Ishikawa (cell line): ENCODE measurements around the gene CUL9.

ENCODE experiments used
- CEBPB ChIP-seq: IDR thresholded peaks from 2 replicates; pipeline ENCODE4 v1.6.1; 2012
- CREB1 ChIP-seq: IDR thresholded peaks from 2 replicates; pipeline ENCODE4 v1.6.1; 2012; ENCODE audit warnings: low read depth
- EGR1 ChIP-seq: IDR thresholded peaks from 2 replicates; pipeline ENCODE4 v1.6.1; 2012
- EP300 ChIP-seq: IDR thresholded peaks from 2 replicates; pipeline ENCODE4 v1.6.1; 2012; ENCODE audit warnings: borderline replicate concordance
- FOXM1 ChIP-seq: IDR thresholded peaks from 2 replicates; pipeline ENCODE4 v1.6.1; 2012; ENCODE audit warnings: low read depth, borderline replicate concordance
- MAX ChIP-seq: IDR thresholded peaks from 2 replicates; pipeline ENCODE4 v1.6.1; 2012
- NFIC ChIP-seq: IDR thresholded peaks from 2 replicates; pipeline ENCODE4 v1.6.1; 2012
- RAD21 ChIP-seq: IDR thresholded peaks from 2 replicates; pipeline ENCODE4 v1.6.1; 2012; ENCODE audit warnings: low read depth
- REST ChIP-seq: IDR thresholded peaks from 2 replicates; pipeline ENCODE4 v1.6.1; 2012; ENCODE audit warnings: low read depth, mild to moderate bottlenecking
- TAF1 ChIP-seq: IDR thresholded peaks from 2 replicates; pipeline ENCODE4 v1.6.1; 2012; ENCODE audit warnings: low read depth, mild to moderate bottlenecking
- TCF12 ChIP-seq: IDR thresholded peaks from 2 replicates; pipeline ENCODE4 v1.6.1; 2012; ENCODE audit warnings: low read depth
- TEAD4 ChIP-seq: IDR thresholded peaks from 2 replicates; pipeline ENCODE4 v1.6.1; 2012
- USF1 ChIP-seq: IDR thresholded peaks from 2 replicates; pipeline ENCODE4 v1.6.1; 2012
- YY1 ChIP-seq: IDR thresholded peaks from 2 replicates; pipeline ENCODE4 v1.6.1; 2012; ENCODE audit warnings: low read depth
- ZBTB7A ChIP-seq: IDR thresholded peaks from 2 replicates; pipeline ENCODE4 v1.6.1; 2012; ENCODE audit warnings: low read depth

CUL9 gene

DNA sequence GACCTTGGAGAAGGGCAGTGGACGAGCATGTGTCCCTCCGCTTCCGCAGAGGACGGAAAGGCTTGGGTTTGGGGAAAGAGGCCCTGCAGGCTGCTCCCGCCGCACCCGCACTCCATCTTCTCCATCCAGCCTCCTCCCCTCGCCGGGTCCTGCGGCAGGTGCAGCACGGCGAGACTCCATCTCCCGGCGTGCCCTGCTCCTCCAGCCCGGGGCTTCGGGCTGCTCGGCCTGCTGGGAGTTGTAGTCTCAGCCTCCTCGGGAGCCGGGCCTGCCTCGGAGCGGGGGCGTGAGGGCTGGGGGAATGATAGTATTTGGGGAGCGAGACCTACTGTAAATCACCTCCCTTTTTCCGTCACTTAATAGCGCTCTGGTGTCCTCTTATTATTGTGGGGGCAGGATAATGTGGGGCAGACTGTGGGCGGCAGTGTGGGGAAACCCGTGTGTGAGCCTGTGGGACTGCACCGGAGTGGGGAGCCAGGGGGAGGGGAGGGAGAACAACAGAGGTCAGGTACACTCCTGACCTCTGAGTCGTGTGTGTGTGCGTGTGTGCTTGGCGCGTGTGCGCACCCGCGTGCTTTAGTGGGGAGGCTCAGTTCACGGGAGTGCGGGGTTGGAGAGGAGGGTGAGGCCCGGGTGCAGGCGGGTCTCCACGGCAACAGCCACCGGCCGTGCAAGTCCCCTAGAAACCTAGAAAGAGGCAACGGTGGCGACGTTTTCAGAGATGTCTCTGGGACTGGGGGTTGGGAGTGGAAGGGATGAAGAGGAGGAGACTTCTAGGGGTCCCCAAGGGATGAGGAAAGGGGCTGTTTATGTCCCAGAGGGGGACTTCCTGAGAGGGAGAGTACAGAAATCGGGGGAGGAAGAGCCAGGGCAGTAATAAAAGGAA, 65.4 kb downstream of the CUL9 start:
- no peak for TF ChIP-seq NFIC
- peak; percentile 60 for TF ChIP-seq TCF12
- TF ChIP-seq TAF1, result 0 out of 2 replicates have a peak, but pooled peaks have one; percentile 48
- TF ChIP-seq REST, result no peak
- TF ChIP-seq ZBTB7A, result 0 out of 2 replicates have a peak, but pooled peaks have one; percentile 36
- TF ChIP-seq USF1, result 0 out of 2 replicates have a peak, but pooled peaks have one; percentile 38
- TF ChIP-seq EGR1, result peak; percentile 94
- no peak for TF ChIP-seq RAD21
- no peak for TF ChIP-seq FOXM1
- TF ChIP-seq EP300, result no peak; the same call in 1 of the 2 replicates
- no peak for TF ChIP-seq TEAD4
- peak; percentile 64; the same call in 1 of the 2 replicates for TF ChIP-seq YY1
- TF ChIP-seq CREB1, result 0 out of 2 replicates have a peak, but pooled peaks have one; percentile 21
- peak; percentile 36; the same call in 1 of the 2 replicates for TF ChIP-seq MAX
- TF ChIP-seq CEBPB, result no peak

DNA sequence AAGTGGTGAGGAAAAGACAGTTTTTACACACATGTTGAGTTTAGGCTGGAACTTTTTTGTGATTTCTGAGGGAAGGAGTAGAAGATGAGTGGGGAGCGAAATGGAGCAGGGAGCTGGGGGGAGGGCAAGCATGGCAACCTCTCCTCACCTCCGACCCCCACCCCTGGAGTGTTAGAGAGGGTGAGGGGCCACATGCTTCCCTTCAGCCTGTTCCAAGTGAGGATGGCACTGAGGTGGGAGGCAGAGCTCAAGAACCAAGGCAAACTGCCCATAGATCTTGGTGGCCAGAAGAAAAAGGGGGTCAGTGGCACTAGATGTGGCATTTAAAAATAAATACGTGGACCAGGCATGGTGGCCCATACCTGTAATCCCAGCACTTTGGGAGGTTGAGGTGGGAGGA, 66.1 kb downstream of the CUL9 start:
- TF ChIP-seq EP300 (no peak), TEAD4 (no peak), USF1 (no peak)

- TF ChIP-seq TAF1 (no peak), RAD21 (no peak), CEBPB (no peak), EGR1 (no peak)
Observed at GRCh38 chr6:43248791-43249190, 66.8 kb downstream of the CUL9 start.

GRCh38 chr6:43250992-43251373, 69.0 kb downstream of the CUL9 start:
- no peak for TF ChIP-seq TAF1
- no peak for TF ChIP-seq REST
- TF ChIP-seq FOXM1, result no peak
- TF ChIP-seq YY1, result no peak
- TF ChIP-seq EP300, result no peak
- TF ChIP-seq NFIC, result no peak
- no peak for TF ChIP-seq EGR1
- no peak for TF ChIP-seq ZBTB7A
- TF ChIP-seq USF1, result no peak
- no peak for TF ChIP-seq MAX
- TF ChIP-seq CEBPB, result no peak
- TF ChIP-seq RAD21, result no peak

GRCh38 chr6:43253401-43253800, 71.4 kb downstream of the CUL9 start:
- TF ChIP-seq RAD21, result no peak
- no peak for TF ChIP-seq EP300
